IPS DF 4.7 (cell line): ENCODE data around the gene LIPG.
A peak's percentile ranks its signal among the peaks of the same experiment; 100 is the strongest.

Experiments used
- DNase-seq: peaks from one replicate; pipeline ENCODE4 v3.0.0-alpha.2; 2013; ENCODE audit warnings: low spot score; ENCODE audit errors: extremely low read depth

The LIPG gene

GRCh38 chr18:49610022-49610445 is 48.2 kb downstream of the LIPG start:
- no peak for DNase-seq

DNA sequence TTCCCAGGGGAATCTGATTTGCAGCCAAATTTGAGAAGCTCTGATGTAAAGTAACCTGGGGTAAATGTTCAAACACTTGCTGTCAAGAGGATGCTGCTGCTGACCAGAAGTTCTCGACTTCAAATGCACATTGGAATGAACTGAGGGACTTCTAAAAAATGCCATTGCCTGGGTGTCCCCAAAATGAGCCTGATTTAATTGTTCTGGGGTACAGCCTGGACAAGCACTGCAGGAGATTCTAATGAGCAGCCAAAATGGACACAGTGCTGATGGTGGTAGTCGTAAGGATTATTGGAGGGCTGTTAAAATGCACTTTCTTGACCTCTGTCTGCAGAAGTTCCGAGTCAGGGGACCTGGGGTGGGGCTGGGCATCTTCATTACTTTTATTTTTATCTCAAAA is 49.5 kb downstream of the LIPG start:
- no peak for DNase-seq

- DNase-seq: peak; percentile 7
Measured at GRCh38 chr18:49612515-49613033, 50.7 kb downstream of the LIPG start.

DNA sequence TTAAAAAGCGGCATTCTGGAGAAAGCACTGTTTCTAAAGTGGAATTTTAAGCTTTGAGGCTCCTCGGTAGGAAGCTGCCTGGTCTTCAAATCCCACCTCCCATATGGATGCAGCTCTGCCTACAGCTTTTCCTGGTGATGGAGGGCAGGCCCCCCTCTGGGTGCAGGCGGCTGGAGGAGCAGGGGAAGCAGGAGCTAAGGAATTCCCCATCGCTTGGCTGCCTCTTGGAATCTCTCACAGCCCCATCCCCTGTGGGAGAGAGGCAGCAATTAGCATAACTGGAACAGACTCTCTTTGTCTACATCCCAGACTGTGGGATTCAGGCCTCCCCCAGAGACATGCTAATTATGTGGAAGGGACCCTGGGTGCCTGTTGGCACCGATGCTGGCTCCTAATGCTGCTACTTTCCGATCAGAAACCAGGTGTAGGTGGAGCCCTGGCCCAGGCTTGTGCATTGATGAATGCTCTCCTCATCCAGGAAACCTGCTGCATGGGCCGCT is 51.3 kb downstream of the LIPG start:
- peak; percentile 51 for DNase-seq

DNA sequence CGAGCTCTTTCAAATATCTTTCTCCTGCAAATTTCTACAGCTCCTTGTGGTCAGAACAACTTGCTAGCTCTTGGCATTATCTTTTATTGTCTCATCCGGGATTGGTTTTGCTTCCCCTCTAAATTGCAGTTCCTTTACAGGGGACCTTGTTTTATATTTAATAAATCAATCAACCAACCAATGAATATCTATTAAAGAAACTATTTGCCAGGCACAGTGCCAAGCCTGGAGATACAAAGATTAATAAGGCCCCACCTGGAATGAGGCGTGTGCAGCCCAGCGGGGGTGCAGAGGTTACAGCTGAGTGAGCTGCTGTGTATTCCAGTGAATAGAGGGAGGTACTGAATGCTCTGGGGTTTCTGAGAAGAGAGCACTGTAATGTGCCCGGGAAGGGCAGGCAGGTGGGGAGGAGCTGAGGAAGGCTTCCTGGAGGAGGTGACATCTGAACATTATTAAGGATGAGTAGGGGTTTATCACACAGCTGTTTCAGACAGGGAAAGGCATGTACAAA is 51.8 kb downstream of the LIPG start:
- DNase-seq: no peak

GRCh38 chr18:49616618-49617328 is 54.9 kb downstream of the LIPG start:
- no peak for DNase-seq

- DNase-seq: no peak
Measured at GRCh38 chr18:49617329-49617695, 55.5 kb downstream of the LIPG start.

- DNase-seq: no peak
Measured at GRCh38 chr18:49617865-49618264, 56.0 kb downstream of the LIPG start.

GRCh38 chr18:49618742-49619681 is 57.2 kb downstream of the LIPG start:
- no peak for DNase-seq

DNA sequence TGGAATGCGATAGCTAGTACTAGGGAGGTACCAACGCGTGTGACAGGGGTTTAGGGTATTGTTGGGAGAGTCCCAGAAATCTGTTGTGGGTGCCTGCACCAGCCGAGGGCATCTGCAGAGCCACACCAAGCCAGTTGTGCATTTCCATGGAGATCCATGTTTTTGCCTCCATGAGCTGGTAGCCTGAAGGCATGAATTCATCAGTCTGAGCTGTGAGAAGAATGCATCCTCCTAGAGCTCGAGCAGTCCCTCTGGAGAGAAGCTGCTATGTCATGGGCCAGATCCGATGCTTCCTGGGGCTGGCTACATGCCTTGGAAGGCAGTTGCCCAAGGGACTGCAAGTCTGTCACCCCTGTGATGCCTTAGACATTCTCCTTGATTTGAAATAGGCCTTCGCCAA is 57.9 kb downstream of the LIPG start:
- no peak for DNase-seq

DNA sequence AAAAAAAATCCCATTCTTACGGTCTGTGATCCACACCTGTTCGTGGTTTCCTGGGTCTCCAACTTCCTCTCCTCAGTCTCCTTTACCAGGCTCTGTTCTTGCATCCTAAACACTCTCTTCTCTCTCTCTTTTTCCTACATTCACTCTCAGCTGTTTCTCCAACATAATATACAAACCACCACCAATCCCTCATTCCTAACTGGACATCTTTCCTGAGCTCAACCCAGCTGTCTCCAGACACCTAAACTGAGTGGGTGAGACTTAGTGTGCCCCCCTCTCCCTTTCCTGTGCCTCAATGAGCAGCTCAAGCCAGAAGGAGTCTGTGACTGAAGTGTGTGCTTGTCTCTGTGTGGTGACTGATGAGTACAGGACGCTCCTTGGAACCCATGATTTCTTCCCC is 59.4 kb downstream of the LIPG start:
- DNase-seq: no peak

DNA sequence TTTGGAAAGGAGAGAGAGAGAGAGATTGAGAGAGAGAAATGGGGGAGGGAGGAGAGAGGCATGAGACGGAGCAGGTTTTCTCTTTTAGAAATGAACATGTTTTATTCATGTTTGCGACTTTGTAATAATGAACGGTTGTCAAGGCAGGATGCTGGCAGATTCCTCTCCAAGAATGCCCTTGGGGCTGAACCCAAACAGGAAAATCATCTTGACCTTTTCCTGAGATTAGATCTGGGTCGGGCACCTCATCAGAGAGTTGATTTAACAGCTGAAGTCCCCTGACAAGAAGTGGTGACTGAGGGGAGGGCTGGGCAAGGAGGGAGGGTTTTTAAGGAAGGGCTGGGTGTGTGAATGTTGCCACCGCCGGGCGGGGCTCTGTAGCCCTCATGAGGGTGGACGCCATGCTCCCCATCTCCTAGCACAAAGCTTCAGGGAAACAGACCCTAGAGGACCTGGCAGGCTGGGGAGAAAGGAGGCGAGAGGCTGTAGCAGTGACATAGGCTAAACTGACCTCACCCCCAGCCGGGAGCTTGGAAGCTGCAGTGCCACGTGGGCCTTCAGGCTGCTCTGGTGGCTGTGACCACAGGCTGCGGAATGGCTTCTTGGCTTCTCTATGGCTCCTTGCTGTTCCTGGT is 60.0 kb downstream of the LIPG start:
- no peak for DNase-seq

DNA sequence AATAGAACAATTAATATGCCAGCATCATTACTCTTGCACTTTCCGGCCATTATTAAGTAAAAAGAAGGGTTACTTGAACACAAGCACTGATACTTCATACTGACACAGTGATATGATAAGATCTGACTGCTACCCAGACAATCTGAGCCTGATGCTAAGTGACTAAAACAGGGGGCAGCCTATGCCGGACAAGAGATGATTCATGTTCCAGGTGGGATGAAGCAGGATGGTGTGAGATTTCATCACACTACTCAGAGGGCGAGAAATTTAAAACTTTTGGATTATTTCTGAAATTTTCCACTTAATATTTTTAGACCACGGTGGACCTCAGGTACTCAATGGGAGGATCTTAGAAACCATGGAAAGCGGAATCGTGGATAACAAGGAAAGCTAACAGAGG is 61.7 kb downstream of the LIPG start:
- no peak for DNase-seq

DNA sequence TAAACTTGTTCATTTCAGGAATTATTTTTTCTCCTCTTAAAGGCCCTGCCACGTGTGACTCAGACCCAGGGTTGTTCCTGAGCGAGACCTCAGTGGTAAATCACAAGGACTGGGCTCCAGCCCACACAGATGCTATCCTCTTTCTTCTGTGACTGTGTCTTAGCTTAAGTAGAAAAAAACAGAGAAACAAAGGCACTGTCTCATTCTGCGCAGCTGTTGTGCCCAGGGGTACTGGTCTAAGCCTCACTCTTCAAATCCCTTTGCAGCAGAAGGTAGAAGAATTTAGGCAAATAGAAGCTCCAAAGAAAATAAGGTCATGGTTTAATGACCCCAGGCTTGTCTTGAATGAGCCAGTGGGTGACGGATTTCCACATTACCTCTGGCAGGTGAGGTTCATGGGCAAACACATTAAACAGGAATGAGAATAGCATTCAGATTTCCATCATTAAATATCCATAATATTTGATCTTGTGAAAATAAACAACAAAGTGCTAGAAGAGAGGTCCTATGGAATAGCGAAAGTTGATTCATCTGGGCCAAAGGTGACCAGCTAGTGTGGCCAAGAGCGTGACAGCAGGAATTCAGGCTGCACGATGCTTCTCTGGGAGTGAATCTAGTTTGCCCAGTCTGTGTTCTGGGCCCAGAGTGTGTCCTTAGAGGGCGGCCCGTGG is 63.3 kb downstream of the LIPG start:
- no peak for DNase-seq

GRCh38 chr18:49626842-49627467 is 65.1 kb downstream of the LIPG start:
- no peak for DNase-seq

DNA sequence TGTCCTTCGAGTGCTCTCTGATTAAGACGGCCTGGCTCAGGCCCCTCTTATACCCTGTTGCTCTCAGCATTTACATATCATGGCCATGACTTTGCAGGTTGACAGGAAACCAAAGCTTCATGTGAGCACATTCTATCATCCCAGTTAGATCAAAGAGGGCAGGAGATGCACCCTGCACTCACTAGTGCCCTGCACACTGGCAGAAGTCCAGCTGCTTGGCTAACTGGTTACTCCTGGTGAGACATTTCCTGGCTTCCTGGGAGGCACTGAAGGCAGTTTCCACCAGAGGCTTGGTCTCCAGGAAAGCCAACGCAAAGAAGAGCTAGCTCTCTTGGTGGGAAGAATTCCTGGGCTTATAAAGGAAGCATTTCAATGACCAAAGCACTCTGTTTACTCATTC is 66.3 kb downstream of the LIPG start:
- DNase-seq: no peak

DNA sequence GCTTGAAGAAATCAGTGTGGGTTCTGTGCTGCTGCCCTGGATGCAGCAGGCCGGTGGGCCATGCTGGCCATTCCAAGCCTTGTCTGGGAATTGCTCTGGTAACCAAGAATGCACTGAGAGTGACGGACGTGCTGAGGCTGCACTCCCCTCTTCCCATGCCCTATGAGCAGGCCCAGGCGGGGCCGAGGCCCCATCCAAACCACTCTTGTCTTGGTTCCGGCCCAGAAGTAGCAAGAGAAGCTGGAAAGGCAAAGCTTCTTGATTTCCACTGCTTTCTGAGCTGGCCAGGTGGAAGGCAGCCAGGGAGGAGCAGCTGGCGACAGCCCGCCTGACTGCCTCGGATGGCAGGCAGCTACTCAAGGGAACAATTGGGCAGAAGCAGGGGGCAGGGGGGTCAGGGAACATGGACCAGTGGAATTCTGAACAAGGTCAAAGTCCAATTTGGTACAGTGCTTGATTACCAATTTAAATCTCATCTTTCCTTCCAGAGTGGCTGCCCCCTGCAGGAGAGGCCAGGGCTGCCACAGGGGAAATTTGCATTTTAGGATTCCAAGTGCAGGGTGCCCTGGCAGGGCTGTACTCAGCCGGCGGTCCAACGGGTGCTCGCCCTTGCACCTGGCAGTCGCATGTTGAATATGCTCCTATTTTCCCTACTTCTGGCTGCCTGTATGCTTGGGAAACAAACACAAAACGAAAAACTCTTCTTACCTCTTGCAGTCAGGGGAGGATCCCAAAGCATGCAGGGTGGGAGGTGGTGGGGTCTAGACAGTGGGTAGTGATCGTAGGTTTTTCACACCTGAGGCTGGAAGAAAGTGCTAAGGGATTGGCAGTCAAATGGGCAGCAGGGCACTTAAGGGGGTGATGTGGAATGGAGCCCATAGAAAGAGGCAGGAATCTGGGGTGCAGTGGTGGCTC is 67.3 kb downstream of the LIPG start:
- DNase-seq: no peak

DNA sequence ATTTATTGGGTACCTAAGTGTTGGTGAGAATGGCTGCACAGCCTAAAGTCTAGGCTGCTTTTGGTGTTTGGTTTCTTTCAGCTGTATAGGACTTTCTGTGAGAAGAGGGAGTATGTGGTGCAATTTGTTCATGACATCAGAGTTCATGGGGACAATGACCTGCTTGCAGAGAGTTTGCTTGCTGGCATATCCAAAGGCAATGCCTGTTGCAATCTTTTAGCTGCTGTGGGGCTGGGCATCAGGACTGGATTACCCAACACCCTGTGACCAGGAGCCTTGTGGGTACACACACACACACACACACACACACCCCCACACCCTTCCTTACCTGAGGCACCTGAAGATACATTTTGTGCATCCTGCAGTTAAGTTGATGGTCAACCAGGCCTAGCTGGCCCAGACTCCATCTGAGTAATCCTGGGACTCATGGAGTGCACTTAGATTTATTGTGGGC is 68.4 kb downstream of the LIPG start:
- no peak for DNase-seq

DNA sequence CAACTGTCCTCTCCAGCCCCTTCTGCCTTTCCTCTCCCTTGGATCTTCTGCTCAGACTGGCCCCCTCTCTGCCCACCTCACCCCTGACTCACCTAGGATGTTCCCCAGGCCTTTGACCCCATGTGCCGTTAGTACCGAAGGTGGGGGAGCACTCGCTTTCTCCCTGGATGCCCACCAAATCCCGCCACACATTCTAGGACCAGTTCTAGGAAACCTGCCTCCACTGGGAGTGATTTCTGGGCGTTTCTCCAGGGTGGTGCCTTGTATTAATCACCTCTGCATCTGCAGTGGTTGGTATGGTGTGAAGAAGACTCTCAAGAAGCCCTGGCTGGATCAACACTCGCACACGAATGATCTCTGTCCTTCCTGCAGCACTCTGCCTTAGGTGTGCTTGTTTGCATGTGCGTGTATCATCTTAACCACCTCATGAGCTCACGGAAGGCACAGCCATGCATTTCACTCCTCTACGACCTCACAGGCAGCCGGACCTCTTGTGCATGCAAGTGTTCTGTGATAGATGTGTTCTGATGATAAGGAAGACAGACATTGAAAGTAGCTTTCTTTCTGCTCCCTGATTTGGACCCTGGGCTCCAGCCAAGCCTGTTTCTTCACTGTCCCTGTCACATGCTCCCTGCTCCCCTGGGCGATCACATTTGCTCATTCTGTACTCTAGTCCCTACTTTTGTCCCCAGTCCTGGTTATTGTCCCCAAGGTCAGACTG is 69.4 kb downstream of the LIPG start:
- DNase-seq: no peak
